Measurements from ENCODE around the gene NDUFA8.

- no peak for TF ChIP-seq EZH2 (IDR thresholded peaks at IDR 0.05; ENCODE audit: low read depth)
- TF ChIP-seq, protein P1, sequence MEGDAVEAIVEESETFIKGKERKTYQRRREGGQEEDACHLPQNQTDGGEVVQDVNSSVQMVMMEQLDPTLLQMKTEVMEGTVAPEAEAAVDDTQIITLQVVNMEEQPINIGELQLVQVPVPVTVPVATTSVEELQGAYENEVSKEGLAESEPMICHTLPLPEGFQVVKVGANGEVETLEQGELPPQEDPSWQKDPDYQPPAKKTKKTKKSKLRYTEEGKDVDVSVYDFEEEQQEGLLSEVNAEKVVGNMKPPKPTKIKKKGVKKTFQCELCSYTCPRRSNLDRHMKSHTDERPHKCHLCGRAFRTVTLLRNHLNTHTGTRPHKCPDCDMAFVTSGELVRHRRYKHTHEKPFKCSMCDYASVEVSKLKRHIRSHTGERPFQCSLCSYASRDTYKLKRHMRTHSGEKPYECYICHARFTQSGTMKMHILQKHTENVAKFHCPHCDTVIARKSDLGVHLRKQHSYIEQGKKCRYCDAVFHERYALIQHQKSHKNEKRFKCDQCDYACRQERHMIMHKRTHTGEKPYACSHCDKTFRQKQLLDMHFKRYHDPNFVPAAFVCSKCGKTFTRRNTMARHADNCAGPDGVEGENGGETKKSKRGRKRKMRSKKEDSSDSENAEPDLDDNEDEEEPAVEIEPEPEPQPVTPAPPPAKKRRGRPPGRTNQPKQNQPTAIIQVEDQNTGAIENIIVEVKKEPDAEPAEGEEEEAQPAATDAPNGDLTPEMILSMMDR (conservative IDR thresholded peaks at IDR 0.05), result no peak
These were observed 43.0 kb downstream of the NDUFA8 start for GRCh38 chr9:122116448-122117173.

All from PC-9 (cell line).